OCI-LY3 (cell line): ENCODE measurements around the gene RAF1.

Source experiments
- H2AFZ ChIP-seq: fragments of 200-600, 300-600 bp; shearing (Covaris generic); 2 replicates; pipeline ENCODE4 v1.6.0; 2014; ENCODE audit warnings: antibody characterized with exemption, low read depth, low read length
- H3K27ac ChIP-seq: fragments of 200-600, 300-600 bp; sonication (generic); 2 replicates; pipeline ENCODE4 v1.5.1; 2014; ENCODE audit warnings: mild to moderate bottlenecking, low read length, moderate library complexity, mixed read lengths
- H3K27me3 ChIP-seq: fragments of 200-600, 300-600 bp; sonication (generic); 2 replicates; pipeline ENCODE4 v1.6.1; 2014; ENCODE audit warnings: low read depth, low read length, mixed read lengths
- H3K36me3 ChIP-seq: fragments of 200-600, 300-600 bp; sonication (generic); replicated peaks from 2 replicates; pipeline ENCODE3; 2014; ENCODE audit warnings: low read depth, low read length, mixed read lengths
- H3K4me1 ChIP-seq: fragments of 300-600, 200-600 bp; sonication (generic); 2 replicates; pipeline ENCODE4 v1.6.1; 2014; ENCODE audit warnings: low read length, mixed read lengths
- H3K4me2 ChIP-seq: fragments of 200-600, 300-600 bp; sonication (generic); 2 replicates; pipeline ENCODE4 v1.6.1; 2014; ENCODE audit warnings: low read length, mixed read lengths
- H3K4me3 ChIP-seq: fragments of 300-600, 200-600 bp; sonication (generic); 2 replicates; pipeline ENCODE4 v1.5.1; 2014; ENCODE audit warnings: antibody characterized with exemption, mild to moderate bottlenecking, low read length, moderate library complexity
- H3K79me2 ChIP-seq: fragments of 300-600, 200-600 bp; shearing (Covaris generic); 2 replicates; pipeline ENCODE4 v1.6.1; 2014; ENCODE audit warnings: mild to moderate bottlenecking, low read length, mixed read lengths
- H3K9ac ChIP-seq: fragments of 300-600, 200-600 bp; shearing (Covaris generic); 2 replicates; pipeline ENCODE4 v1.6.0; 2014; ENCODE audit warnings: mild to moderate bottlenecking, low read length, moderate library complexity
- H3K9me3 ChIP-seq: fragments of 200-600, 300-600 bp; shearing (Covaris generic); 2 replicates; pipeline ENCODE4 v1.6.1; 2014; ENCODE audit warnings: low read length, mixed read lengths; ENCODE audit not compliant: insufficient read depth
- H4K20me1 ChIP-seq: fragments of 200-600, 300-600 bp; sonication (generic); 2 replicates; pipeline ENCODE4 v1.6.1; 2016; ENCODE audit warnings: low read length, mixed read lengths; ENCODE audit not compliant: insufficient read depth
- CTCF ChIP-seq: fragments of 200-600, 300-600 bp; sonication (generic); IDR thresholded peaks from 2 replicates; pipeline ENCODE4 v1.5.1; 2014; ENCODE audit warnings: antibody characterized with exemption, low read length, low read depth
- EZH2phosphoT487 ChIP-seq: fragments of 200-600 bp; shearing (Covaris generic); IDR thresholded peaks from 2 replicates; pipeline ENCODE4 v1.6.1; 2018; ENCODE audit warnings: antibody characterized with exemption, mixed run types, low read depth

Gene RAF1

GRCh38 chr3:12656193-12656592 lies 7.7 kb downstream of the RAF1 start:
- no peak overlapping the region for H3K4me3 ChIP-seq
- H3K79me2 ChIP-seq = peaks cover 99% of the 10 kb centered on the region
- no peak overlapping the region for H2AFZ ChIP-seq
- peaks cover 6% of the 10 kb centered on the region for H3K4me1 ChIP-seq
- H3K9ac ChIP-seq = no peak overlapping the region
- no peaks in the 10 kb centered on the region for H3K27me3 ChIP-seq
- no peak overlapping the region for H3K27ac ChIP-seq
- peaks cover 92% of the 10 kb centered on the region for H4K20me1 ChIP-seq
- no peak overlapping the region for H3K4me2 ChIP-seq
- peaks cover 7% of the 10 kb centered on the region for H3K36me3 ChIP-seq
- no peaks in the 10 kb centered on the region for H3K9me3 ChIP-seq
- TF ChIP-seq EZH2phosphoT487 (no peak), CTCF (no peak)

- peaks cover 92% of the 10 kb centered on the region for H4K20me1 ChIP-seq
- H3K36me3 ChIP-seq = peaks cover 7% of the 10 kb centered on the region
- H2AFZ ChIP-seq = no peak overlapping the region
- H3K79me2 ChIP-seq = peaks cover 99% of the 10 kb centered on the region
- no peak overlapping the region for H3K27ac ChIP-seq
- H3K4me3 ChIP-seq = no peak overlapping the region
- H3K9ac ChIP-seq = no peak overlapping the region
- TF ChIP-seq CTCF = no peak
- TF ChIP-seq EZH2phosphoT487 = no peak
- no peaks in the 10 kb centered on the region for H3K27me3 ChIP-seq
- no peaks in the 10 kb centered on the region for H3K9me3 ChIP-seq
- no peak overlapping the region for H3K4me2 ChIP-seq
- H3K4me1 ChIP-seq = peaks cover 6% of the 10 kb centered on the region
Observed at GRCh38 chr3:12655701-12656100, 8.2 kb downstream of the RAF1 start.

- TF ChIP-seq CTCF (no peak), EZH2phosphoT487 (no peak)
- peaks cover 2% of the 10 kb centered on the region for H3K4me1 ChIP-seq
- H3K9me3 ChIP-seq = no peaks in the 10 kb centered on the region
- no peak overlapping the region for H3K4me2 ChIP-seq
- H3K27ac ChIP-seq = no peak overlapping the region
- no peaks in the 10 kb centered on the region for H3K27me3 ChIP-seq
- H3K4me3 ChIP-seq = no peak overlapping the region
- peaks cover 99% of the 10 kb centered on the region for H3K79me2 ChIP-seq
- H2AFZ ChIP-seq = no peak overlapping the region
- H3K9ac ChIP-seq = no peak overlapping the region
- peaks cover 92% of the 10 kb centered on the region for H4K20me1 ChIP-seq
- H3K36me3 ChIP-seq = peaks cover 7% of the 10 kb centered on the region
Observed at GRCh38 chr3:12653747-12654146, 10.2 kb downstream of the RAF1 start.

- no peaks in the 10 kb centered on the region for H3K27me3 ChIP-seq
- H3K4me1 ChIP-seq = peaks cover 16% of the 10 kb centered on the region
- no peak overlapping the region; the same call in 1 of the 2 replicates for H3K4me3 ChIP-seq
- peak overlapping the region; percentile 27 for H3K4me2 ChIP-seq
- H2AFZ ChIP-seq = no peak overlapping the region
- H4K20me1 ChIP-seq = peaks cover 85% of the 10 kb centered on the region
- peaks cover 99% of the 10 kb centered on the region for H3K79me2 ChIP-seq
- H3K9me3 ChIP-seq = no peaks in the 10 kb centered on the region
- TF ChIP-seq EZH2phosphoT487 = no peak
- no peak for TF ChIP-seq CTCF
- H3K9ac ChIP-seq = no peak overlapping the region
- no peak overlapping the region for H3K27ac ChIP-seq
- no peaks in the 10 kb centered on the region for H3K36me3 ChIP-seq
Observed at GRCh38 chr3:12648384-12648959, 15.4 kb downstream of the RAF1 start.
